NCI-H2171 (cell line): ENCODE data around the gene FAM110A.
"Not testable (repeated sequence)": the region's sequence is repeated elsewhere in the genome, so short reads cannot be mapped to it uniquely, and the experiment has no call there.

Experiments used
- DNase-seq: peaks from one replicate; lab custom pipeline; 2025; lab: John Stamatoyannopoulos, UW

Gene FAM110A

GRCh38 chr20:844473-845225 lies 11.1 kb downstream of the FAM110A start:
- DNase-seq = peak; percentile 97

GRCh38 chr20:845226-845868 lies 11.8 kb downstream of the FAM110A start:
- peak; percentile 35 for DNase-seq

GRCh38 chr20:845941-846893 lies 12.7 kb downstream of the FAM110A start:
- DNase-seq = no peak

DNA sequence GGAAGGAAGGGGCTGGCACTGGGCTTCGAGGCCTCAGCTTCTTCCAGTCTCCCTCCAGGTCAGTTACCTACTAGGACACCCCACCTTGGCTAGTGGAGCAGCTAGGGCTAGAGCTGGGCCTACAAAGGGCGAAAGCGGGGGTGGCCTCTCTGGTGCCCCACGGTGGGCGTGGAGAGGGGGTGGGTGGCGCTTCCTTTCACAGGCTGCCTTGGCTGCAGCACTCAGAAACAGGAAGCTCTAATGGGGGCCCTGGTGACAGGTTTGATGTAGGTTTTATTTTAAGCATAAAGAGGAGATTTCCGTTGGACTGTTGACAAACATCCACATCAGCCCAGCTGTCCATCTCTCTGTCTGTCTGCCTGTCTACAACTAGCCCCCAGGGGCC lies 13.4 kb downstream of the FAM110A start:
- DNase-seq = no peak

DNA sequence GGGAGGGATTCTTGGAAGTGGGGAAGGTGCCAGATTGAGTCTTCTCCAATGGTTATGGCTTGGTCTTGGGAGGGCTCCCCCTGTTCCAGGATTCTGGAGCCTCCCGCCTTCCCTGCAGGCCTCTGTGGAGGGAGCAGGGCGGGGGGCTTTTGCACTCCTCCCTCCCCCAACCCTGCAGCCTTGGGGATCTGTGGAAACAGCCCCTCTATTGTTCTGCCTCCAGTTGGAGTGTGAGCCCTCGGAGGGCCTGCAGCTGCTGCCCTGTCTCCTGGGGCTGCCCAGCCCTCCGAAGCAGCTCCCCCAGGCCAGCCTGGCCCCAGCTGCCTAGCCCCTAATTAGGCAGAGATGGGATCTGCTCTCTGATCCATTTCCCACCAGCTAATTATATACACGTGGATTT lies 14.7 kb downstream of the FAM110A start:
- DNase-seq = peak; percentile 51

GRCh38 chr20:848731-849130 lies 15.2 kb downstream of the FAM110A start:
- DNase-seq = not testable (repeated sequence)

- no peak for DNase-seq
These were observed 20.0 kb downstream of the FAM110A start for GRCh38 chr20:853406-853996.

GRCh38 chr20:854601-855000 lies 21.1 kb downstream of the FAM110A start:
- DNase-seq = no peak

- no peak for DNase-seq
These were observed 22.2 kb downstream of the FAM110A start for GRCh38 chr20:855466-856360.

DNA sequence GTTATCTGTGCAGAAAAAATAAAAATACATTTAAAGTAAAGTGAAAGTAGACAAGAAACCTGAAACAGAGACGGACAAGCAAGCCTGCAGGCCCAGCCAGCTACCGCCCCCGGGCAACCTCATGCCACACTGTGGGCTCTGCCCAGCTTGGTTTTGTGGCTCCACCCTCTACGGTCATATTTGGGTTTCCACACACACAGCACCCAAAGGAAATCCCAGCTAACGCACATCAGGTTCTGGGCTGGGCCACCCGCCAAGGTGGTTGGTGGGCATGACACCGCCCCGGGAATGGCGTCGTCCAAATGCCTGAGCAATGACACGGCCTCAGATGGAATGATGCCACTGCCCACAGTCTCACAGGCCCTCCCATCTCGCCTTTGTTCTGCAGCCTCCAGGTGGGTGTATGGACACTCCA lies 22.9 kb downstream of the FAM110A start:
- no peak for DNase-seq

DNA sequence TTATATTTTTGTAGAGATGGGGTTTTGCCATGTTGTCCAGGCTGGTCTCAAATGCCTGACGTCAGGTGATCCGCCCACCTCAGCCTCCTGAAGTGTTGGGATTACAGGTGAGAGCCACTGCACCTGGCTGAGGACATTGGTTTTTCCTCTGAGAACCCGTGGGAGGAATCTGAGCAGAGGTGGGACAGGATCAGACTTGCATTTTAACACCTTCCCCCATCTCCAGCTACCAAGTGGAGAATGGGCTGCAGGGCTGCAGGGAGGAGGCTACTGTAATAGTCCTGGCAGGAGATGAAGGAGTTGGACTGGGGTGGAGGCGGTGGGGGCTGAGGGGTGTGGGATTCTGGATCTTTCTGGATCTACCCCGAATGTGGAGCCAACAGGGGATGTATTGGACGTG lies 24.5 kb downstream of the FAM110A start:
- no peak for DNase-seq

DNA sequence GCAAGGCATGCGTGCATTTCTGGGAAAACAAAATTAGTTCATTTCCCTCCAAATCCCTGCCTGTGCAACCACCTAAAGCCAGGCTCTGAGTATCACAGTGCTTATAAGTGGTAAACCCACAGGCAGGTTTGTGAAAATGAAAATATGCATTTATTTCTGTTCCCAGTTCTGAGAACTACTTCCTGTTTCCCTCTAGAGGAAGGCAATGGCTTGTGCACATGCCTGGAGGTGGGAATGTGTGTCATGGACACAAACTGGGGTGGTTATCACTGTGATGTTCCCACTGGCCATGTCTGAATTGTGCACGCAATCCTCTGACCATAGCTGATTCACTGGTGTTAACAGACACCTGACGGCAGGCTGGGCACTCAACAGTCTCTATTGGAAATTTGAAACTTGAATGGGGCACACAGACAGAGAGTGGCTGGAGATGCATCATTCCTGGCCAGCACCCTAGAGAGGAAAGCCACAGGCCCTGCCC lies 26.3 kb downstream of the FAM110A start:
- DNase-seq = no peak

DNA sequence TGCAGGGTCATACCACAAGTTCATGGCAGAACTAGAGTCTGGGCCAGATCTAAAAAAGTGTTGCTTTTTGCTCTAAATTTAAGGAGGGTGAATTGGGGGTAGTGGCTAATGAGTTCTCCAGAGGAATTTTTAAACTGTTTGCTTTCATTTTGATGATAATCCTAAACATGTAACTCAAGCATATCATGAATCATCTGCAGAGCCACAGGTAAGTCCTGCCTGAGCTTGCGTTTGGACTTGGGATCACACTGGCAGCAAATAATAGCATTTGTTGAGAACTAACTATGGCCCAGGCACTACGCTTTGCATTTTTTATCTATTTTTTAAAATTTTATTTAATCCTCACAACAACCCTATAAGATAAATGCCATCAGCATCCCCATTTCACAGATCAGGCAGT lies 27.4 kb downstream of the FAM110A start:
- no peak for DNase-seq

- DNase-seq = no peak
These were observed 31.9 kb downstream of the FAM110A start for GRCh38 chr20:865440-865839.

GRCh38 chr20:868279-868678 lies 34.8 kb downstream of the FAM110A start:
- DNase-seq = no peak

DNA sequence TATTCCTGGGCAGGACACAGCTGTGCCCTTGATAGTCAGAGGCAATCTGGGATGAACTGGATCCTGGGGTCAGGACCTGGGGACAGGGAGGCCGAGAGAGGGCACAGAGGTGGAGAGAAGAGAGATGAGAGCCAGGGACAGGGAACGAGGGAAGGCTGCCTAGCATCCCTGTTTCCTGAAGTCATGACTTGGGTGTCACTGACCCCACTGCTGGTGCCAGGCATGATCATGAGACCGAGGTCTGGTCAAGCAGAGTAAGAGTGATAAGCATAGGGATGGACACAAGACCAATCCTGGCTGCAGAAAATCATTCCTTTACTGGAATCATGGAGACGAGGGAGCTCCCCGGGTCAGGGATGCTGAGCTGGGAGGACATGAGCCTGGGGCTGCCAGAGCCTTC lies 36.1 kb downstream of the FAM110A start:
- no peak for DNase-seq

DNA sequence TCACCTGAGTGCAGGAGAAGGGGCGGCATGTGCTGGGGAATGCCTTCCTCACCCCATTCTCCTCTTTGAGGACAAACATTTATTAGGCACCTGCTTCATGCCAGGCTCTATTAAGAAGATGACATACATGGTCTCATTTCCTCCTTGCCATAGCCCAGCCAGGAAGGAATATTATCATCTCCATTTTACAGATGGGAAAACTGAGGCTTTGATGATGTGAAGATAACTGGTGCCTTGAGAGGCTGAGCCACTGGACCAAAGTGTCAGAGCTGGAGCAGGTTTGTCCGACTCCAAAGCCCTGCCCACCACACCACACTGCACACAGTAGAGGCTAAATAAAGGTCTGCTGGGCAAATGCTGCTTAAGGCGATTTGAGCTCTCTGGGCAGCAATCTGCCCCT lies 37.2 kb downstream of the FAM110A start:
- DNase-seq = no peak

GRCh38 chr20:871436-871835 lies 37.9 kb downstream of the FAM110A start:
- no peak for DNase-seq

- DNase-seq = no peak
These were observed 38.4 kb downstream of the FAM110A start for GRCh38 chr20:871948-872347.

GRCh38 chr20:872855-873520 lies 39.5 kb downstream of the FAM110A start:
- DNase-seq = no peak
